ENCODE measurements around the gene ULBP2. TPM values are rescaled to one million over a fixed set of nuclear protein-coding genes. Genes with fewer than 3 reads are reported as not detected.
A peak's percentile ranks its signal among the peaks of the same experiment; 100 is the strongest.
"Not testable (repeated sequence)": the region's sequence is repeated elsewhere in the genome, so short reads cannot be mapped to it uniquely, and the experiment has no call there.

ULBP2 gene
- total RNA-seq, 5 donors from 2014 or later (not counting 1 experiment from before 2014, with no cell fraction given) = 0.20 to 3.9 (median 1.6) TPM; not detected in 2

- Histone ChIP-seq H3K27me3 (replicated peaks in 1 of 2; ENCODE audit: control insufficient read depth in 2 of 2, extremely low read depth in 1 of 2, insufficient read depth in 2 of 2, low read length in 1 of 2) (peaks cover 16 to 58% of the 10 kb centered on the region in 2 experiments), H3K4me1 (ENCODE audit: control insufficient read depth in 1 of 2, extremely low read depth in 1 of 2, insufficient read depth in 2 of 2, low read length in 2 of 2) (peaks cover 0 to 17% of the 10 kb centered on the region in 2 experiments)
- peaks cover 73 to 76% of the 10 kb centered on the region in 2 donors for H3K27me3 Mint-ChIP-seq
- peak overlapping the region in 1 of 3 donors; percentile 75 for H3K4me3 Mint-ChIP-seq
- WGBS (ENCODE audit: insufficient coverage) = 20% methylated on average over 1 of the region's 53 CpGs
- CTCF ChIA-PET; DNase-seq; H3K9me3 Mint-ChIP-seq; H3K4me3 ChIP-seq (ENCODE audit: control insufficient read depth in 1 of 2, extremely low read depth in 1 of 2, low read length in 1 of 2); H3K36me3 Mint-ChIP-seq; H3K27ac Mint-ChIP-seq; H3K36me3 ChIP-seq (ENCODE audit: control insufficient read depth in 2 of 2, extremely low read depth in 1 of 2, insufficient read depth in 1 of 2, low read length in 1 of 2); POLR2A ChIA-PET; H3K9me3 ChIP-seq; H3K27ac ChIP-seq (ENCODE audit: low read length): not testable (repeated sequence)
- peaks cover 9 to 11% (median 9%) of the 10 kb centered on the region in 3 donors for H3K4me1 Mint-ChIP-seq
- peak; percentile 32 to 51 (median 40) for ATAC-seq (replicated peaks in 1 of 4)
These were observed 12.6 kb downstream of the ULBP2 start for GRCh38 chr6:149954328-149954983.

GRCh38 chr6:149954984-149955653 lies 13.3 kb downstream of the ULBP2 start:
- CTCF ChIA-PET; H3K27ac ChIP-seq (ENCODE audit: low read length); H3K36me3 ChIP-seq (ENCODE audit: control insufficient read depth in 2 of 2, extremely low read depth in 1 of 2, insufficient read depth in 1 of 2, low read length in 1 of 2); H3K36me3 Mint-ChIP-seq; H3K27ac Mint-ChIP-seq; DNase-seq; ATAC-seq (replicated peaks in 1 of 4); H3K9me3 Mint-ChIP-seq; H3K9me3 ChIP-seq; POLR2A ChIA-PET; H3K4me3 ChIP-seq (ENCODE audit: control insufficient read depth in 1 of 2, extremely low read depth in 1 of 2, low read length in 1 of 2): not testable (repeated sequence)
- Mint-ChIP-seq H3K27me3 (peaks cover 72 to 76% of the 10 kb centered on the region in 2 donors), H3K4me3 (peak overlapping the region; percentile 51 to 75 (median 59)), H3K4me1 (peaks cover 9 to 11% (median 9%) of the 10 kb centered on the region in 3 donors)
- WGBS (ENCODE audit: insufficient coverage) = 50% methylated on average over 1 of the region's 21 CpGs
- peaks cover 0 to 17% of the 10 kb centered on the region in 2 experiments for H3K4me1 ChIP-seq (ENCODE audit: control insufficient read depth in 1 of 2, extremely low read depth in 1 of 2, insufficient read depth in 2 of 2, low read length in 2 of 2)
- peaks cover 16 to 61% of the 10 kb centered on the region in 2 experiments for H3K27me3 ChIP-seq (replicated peaks in 1 of 2; ENCODE audit: control insufficient read depth in 2 of 2, extremely low read depth in 1 of 2, insufficient read depth in 2 of 2, low read length in 1 of 2)

- H3K36me3 ChIP-seq (ENCODE audit: control insufficient read depth in 2 of 2, extremely low read depth in 1 of 2, insufficient read depth in 1 of 2, low read length in 1 of 2); H3K9me3 Mint-ChIP-seq; H3K9me3 ChIP-seq; CTCF ChIA-PET; H3K36me3 Mint-ChIP-seq; ATAC-seq (replicated peaks in 1 of 4); DNase-seq; POLR2A ChIA-PET; H3K4me3 ChIP-seq (ENCODE audit: control insufficient read depth in 1 of 2, extremely low read depth in 1 of 2, low read length in 1 of 2); H3K27ac ChIP-seq (ENCODE audit: low read length): not testable (repeated sequence)
- Mint-ChIP-seq H3K4me1 (peaks cover 9 to 11% (median 9%) of the 10 kb centered on the region in 3 donors), H3K27me3 (peaks cover 71 to 76% of the 10 kb centered on the region in 2 donors), H3K27ac (peak overlapping the region in 1 of 2 donors; percentile 27), H3K4me3 (peak overlapping the region in 1 of 3 donors; percentile 75)
- Histone ChIP-seq H3K27me3 (replicated peaks in 1 of 2; ENCODE audit: control insufficient read depth in 2 of 2, extremely low read depth in 1 of 2, insufficient read depth in 2 of 2, low read length in 1 of 2) (peaks cover 16 to 61% of the 10 kb centered on the region in 2 experiments), H3K4me1 (ENCODE audit: control insufficient read depth in 1 of 2, extremely low read depth in 1 of 2, insufficient read depth in 2 of 2, low read length in 2 of 2) (peaks cover 0 to 17% of the 10 kb centered on the region in 2 experiments)
- 8% methylated on average over 2 of the region's 7 CpGs for WGBS (ENCODE audit: insufficient coverage)
These were observed 14.0 kb downstream of the ULBP2 start for GRCh38 chr6:149955654-149956317.

- H3K4me1 Mint-ChIP-seq = peaks cover 11 to 14% (median 13%) of the 10 kb centered on the region in 3 donors
- POLR2A ChIA-PET; H3K36me3 Mint-ChIP-seq; ATAC-seq (replicated peaks in 1 of 4); H3K9me3 Mint-ChIP-seq; H3K4me3 ChIP-seq (ENCODE audit: control insufficient read depth in 1 of 2, extremely low read depth in 1 of 2, low read length in 1 of 2); DNase-seq; H3K4me3 Mint-ChIP-seq; CTCF ChIA-PET; H3K27ac ChIP-seq (ENCODE audit: low read length); H3K9me3 ChIP-seq; H3K36me3 ChIP-seq (ENCODE audit: control insufficient read depth in 2 of 2, extremely low read depth in 1 of 2, insufficient read depth in 1 of 2, low read length in 1 of 2); H3K27ac Mint-ChIP-seq: not testable (repeated sequence)
- peaks cover 64 to 75% of the 10 kb centered on the region in 2 donors for H3K27me3 Mint-ChIP-seq
- WGBS (ENCODE audit: insufficient coverage) = no CpG with 5 or more reads among the region's 3 CpGs
- H3K27me3 ChIP-seq (replicated peaks in 1 of 2; ENCODE audit: control insufficient read depth in 2 of 2, extremely low read depth in 1 of 2, insufficient read depth in 2 of 2, low read length in 1 of 2) = peaks cover 5 to 67% of the 10 kb centered on the region in 2 experiments
- peaks cover 0 to 24% of the 10 kb centered on the region in 2 experiments for H3K4me1 ChIP-seq (ENCODE audit: control insufficient read depth in 1 of 2, extremely low read depth in 1 of 2, insufficient read depth in 2 of 2, low read length in 2 of 2)
These were observed 16.3 kb downstream of the ULBP2 start for GRCh38 chr6:149958124-149958523.

GRCh38 chr6:149959806-149960205 lies 18.0 kb downstream of the ULBP2 start:
- CTCF ChIA-PET; H3K4me3 ChIP-seq (ENCODE audit: control insufficient read depth in 1 of 2, extremely low read depth in 1 of 2, low read length in 1 of 2); DNase-seq; ATAC-seq (replicated peaks in 1 of 4); H3K27ac Mint-ChIP-seq; H3K36me3 ChIP-seq (ENCODE audit: control insufficient read depth in 2 of 2, extremely low read depth in 1 of 2, insufficient read depth in 1 of 2, low read length in 1 of 2); H3K27ac ChIP-seq (ENCODE audit: low read length); H3K4me3 Mint-ChIP-seq; H3K36me3 Mint-ChIP-seq; H3K9me3 Mint-ChIP-seq; H3K9me3 ChIP-seq: not testable (repeated sequence)
- WGBS (ENCODE audit: insufficient coverage) = no CpG with 5 or more reads among the region's 4 CpGs
- Histone ChIP-seq H3K27me3 (replicated peaks in 1 of 2; ENCODE audit: control insufficient read depth in 2 of 2, extremely low read depth in 1 of 2, insufficient read depth in 2 of 2, low read length in 1 of 2) (peaks cover 5 to 68% of the 10 kb centered on the region in 2 experiments), H3K4me1 (ENCODE audit: control insufficient read depth in 1 of 2, extremely low read depth in 1 of 2, insufficient read depth in 2 of 2, low read length in 2 of 2) (peaks cover 6 to 28% of the 10 kb centered on the region in 2 experiments)
- POLR2A ChIA-PET = interaction anchor here in 1 of 2 donors (0.6 kb wide), 1 partner anchor 77 kb away, joined by 3 read pairs; no protein-coding TSS in a partner anchor
- peaks cover 22 to 28% (median 25%) of the 10 kb centered on the region in 3 donors for H3K4me1 Mint-ChIP-seq
- H3K27me3 Mint-ChIP-seq = peaks cover 69 to 81% of the 10 kb centered on the region in 2 donors

- H3K27ac Mint-ChIP-seq = no peak overlapping the region
- peaks cover 22 to 28% (median 23%) of the 10 kb centered on the region in 3 donors for H3K4me1 Mint-ChIP-seq
These were observed 18.7 kb downstream of the ULBP2 start for GRCh38 chr6:149960488-149960887.

More at GRCh38 chr6:149960488-149960887, 18.7 kb downstream of the ULBP2 start:
- no peak for ATAC-seq (replicated peaks in 1 of 4)
- Mint-ChIP-seq H3K9me3 (no peaks in the 10 kb centered on the region), H3K36me3 (no peaks in the 10 kb centered on the region), H3K4me3 (no peak overlapping the region), H3K27me3 (peaks cover 70 to 82% of the 10 kb centered on the region in 2 donors)
- H3K27me3 ChIP-seq (replicated peaks in 1 of 2; ENCODE audit: control insufficient read depth in 2 of 2, extremely low read depth in 1 of 2, insufficient read depth in 2 of 2, low read length in 1 of 2) = peaks cover 8 to 70% of the 10 kb centered on the region in 2 experiments
- H3K27ac ChIP-seq (ENCODE audit: low read length) = no peak overlapping the region
- no peaks in the 10 kb centered on the region for H3K9me3 ChIP-seq
- peaks cover 8 to 31% of the 10 kb centered on the region in 2 experiments for H3K4me1 ChIP-seq (ENCODE audit: control insufficient read depth in 1 of 2, extremely low read depth in 1 of 2, insufficient read depth in 2 of 2, low read length in 2 of 2)
- no peak for DNase-seq
- H3K4me3 ChIP-seq (ENCODE audit: control insufficient read depth in 1 of 2, extremely low read depth in 1 of 2, low read length in 1 of 2) = no peak overlapping the region
- no peaks in the 10 kb centered on the region for H3K36me3 ChIP-seq (ENCODE audit: control insufficient read depth in 2 of 2, extremely low read depth in 1 of 2, insufficient read depth in 1 of 2, low read length in 1 of 2)
- POLR2A ChIA-PET = no interaction called here
- CTCF ChIA-PET = no interaction called here
- WGBS (ENCODE audit: insufficient coverage) = 88% methylated on average over 5 of the region's 6 CpGs
